Raji (cell line): Measurements from ENCODE around the gene CCDC184.

Source experiments
- POLR2A ChIP-seq: IDR thresholded peaks from 2 replicates; pipeline ENCODE4 v1.6.1; 2011; ENCODE audit warnings: low read depth, low read length, control low read depth; ENCODE audit not compliant: insufficient read depth

CCDC184 gene

DNA sequence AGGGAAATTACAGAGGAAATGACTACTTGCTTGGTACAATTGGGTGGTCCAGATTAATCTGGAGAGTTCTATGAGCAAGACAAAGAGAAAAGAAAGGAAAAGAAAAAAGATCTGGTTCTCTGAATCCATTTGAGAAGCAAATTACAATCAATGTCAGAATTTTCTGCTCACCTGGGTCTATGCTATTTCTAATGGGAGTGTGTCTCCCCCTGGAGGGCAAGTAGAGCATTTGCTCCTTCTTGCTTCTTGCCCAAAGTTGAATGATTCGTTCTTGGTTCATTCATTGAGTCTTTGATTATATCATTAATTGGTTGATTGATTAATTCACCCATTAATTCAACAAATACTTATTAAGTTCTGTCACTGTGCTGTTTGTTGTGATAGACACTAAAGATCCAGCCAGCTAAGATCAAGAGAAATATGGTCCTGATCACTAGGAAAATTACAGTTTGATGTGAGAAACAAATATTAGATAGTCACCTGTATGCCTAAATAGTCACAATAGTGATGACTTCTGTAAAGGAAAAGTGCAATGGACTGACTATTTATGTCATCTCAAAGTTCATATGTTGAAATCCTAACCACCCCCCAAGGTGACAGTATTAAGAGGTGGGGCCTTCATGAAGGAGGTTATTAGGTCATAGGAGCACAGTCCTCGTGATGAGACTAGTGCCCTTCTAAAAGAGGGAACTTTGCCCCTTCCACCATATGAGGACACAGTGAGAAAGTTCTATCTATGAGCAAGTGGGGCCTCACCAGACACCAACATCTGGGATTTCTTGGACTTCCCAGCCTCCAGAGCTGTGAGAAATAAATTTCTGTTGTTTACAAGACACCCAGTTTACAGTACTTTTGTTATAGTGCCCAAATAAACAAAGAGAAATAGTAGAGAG is 18.1 kb upstream of the CCDC184 start:
- no peak for TF ChIP-seq POLR2A

DNA sequence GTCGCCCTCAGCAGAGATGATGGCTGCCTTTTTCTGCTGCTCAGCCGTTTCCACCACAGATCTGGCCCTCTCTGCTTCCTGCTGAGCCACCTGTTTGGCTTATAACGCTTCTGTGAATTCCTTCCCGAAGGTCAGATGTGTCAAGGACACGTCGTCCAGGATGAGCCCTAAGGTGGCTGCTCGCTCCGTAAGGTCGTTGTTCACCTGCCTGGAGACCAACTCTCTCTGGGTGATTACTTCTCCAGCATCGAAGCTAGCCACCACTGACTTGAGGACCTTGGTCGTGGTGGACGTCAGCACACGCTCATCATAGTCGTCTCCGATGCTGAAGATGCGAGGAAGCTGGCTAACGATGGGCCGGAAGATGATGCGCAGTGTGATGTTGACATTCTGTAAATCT is 14.4 kb upstream of the CCDC184 start:
- TF ChIP-seq POLR2A = no peak

DNA sequence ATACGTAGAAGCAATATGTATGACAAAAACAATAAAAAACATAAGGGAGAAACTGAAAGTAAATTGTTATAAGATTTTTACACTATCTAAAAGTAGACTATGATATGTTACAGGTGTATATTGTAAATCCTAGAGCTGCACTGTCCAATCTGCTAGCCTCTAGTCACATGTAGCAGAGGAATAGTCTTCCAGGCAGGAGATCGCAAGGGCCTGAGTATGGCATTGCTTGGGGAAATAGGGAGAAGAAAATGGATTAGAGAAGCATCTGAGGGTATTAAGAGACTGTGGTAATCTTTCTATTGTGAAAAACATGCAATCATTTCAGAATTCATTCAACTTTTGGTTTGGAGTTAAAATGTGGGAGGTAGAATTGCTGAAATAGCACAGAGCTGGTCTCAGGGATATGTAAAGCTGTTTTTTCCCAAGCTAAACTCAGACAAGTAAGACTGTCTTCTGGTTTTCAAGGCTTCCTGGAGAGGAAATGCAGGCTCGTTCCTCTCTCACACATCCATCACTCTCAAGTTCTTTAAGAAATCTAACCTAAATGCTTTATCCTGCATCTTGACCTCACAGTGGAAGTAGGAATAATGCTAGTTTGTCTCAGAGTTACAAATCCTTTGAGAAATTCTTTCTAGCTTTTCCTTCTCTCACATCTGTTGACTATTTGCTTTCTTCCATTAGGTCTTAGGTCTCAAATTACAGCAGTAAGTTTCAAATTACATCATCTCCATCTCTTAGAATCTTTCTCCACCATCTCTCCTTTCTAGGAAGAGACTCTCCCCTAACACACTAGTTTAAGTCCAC is 7.6 kb upstream of the CCDC184 start:
- no peak for TF ChIP-seq POLR2A

DNA sequence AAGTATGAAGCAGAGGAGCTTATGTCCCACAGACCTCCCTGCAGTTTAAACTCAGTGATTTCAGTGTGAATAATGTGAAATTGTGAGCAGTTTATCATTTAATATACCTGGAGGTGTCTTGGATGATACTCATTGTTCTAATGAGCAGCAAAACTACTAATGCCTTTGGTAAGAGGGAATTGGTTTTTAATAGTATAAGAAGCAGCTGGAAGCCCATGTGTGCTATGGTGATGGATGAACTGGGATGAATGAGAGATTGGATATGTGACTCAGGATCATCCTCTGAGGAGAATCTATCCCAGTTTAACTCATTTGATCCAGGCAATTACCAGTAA is 7.1 kb upstream of the CCDC184 start:
- TF ChIP-seq POLR2A = no peak

DNA sequence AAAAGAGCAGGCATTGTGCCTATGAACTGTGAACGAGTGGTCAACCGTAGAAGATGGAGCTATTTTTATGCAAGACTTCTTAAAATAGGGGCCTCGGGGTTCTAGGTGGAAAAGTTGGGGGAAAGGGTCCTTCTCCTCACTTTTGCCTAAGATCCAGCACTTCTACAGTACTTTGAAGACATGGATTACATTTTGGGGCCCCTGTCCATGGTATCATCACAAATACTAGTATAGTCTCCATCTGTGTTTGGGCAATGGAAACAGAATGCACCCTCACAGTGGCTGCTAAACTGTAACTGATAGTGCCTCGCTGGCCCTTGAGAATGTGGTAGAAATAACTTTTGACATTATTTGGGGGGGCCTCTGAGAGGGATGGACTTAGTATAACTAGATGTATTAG is 5.5 kb upstream of the CCDC184 start:
- TF ChIP-seq POLR2A = no peak

DNA sequence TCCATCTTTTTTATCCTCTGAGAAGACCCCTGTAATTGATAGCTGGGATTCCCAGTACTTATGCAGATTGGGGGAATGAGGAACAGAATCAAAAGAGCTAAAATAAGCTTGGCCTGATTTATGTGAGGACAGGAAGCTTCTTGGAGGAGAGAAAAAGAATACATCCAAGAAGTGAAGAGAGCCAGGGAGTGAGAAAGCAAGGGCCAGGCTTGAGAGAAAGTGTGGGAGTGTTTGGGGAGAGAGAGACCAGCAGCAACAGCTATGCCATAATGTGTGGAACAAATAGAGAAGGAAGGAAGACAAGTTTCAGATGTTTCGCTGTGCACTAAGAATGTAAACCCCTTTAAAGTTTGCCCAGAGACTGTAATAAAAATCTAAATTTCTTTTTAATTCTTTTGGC is 4.0 kb upstream of the CCDC184 start:
- TF ChIP-seq POLR2A = no peak

DNA sequence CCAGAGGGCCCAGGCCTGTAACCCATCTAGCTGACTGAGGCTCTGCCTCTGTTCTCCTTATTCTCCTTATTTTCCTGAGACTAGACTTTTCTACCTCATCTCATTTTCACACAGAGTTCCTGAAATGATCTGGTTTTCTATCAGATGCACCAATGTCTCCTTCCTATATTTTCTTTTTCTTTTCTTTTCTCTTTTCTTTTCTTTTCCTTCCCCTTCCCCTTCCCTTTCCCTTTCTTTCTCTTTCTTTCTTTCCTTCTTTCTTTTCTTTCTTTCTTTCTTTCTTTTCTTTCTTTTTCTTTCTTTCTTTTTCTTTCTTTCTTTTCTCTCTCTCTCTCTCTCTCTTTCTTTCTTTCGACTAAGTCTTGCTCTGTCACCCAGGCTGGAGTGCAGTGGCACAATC is 3.0 kb upstream of the CCDC184 start:
- no peak for TF ChIP-seq POLR2A

DNA sequence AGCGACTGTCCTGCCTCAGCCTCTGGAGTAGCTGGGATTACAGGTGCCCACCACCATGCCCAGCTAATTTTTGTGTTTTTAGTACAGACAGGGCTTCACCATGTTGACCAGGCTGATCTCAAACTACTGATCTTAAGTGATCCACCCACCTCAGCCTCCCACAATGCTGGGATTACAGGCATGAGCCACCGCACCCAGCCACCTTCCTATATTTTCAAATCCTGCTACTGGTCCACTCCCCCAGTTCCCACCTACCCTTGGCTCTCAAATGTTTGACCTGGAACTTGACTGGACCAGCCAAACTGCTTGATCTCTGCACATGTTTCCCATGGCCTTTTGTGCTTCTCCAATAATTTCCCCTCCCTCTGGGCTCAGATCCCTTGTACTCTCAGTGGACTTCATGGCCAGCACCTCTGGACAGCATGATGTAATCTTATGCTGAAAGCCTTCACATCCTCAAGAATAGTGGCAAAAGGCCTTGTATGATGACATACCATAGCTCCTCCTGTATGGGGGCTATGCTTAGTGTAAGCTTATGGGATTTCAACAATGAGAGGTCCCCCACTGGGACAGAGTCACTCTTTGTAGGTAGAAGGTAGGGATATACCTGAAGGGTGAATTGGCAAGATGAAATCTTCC is 2.5 kb upstream of the CCDC184 start:
- no peak for TF ChIP-seq POLR2A

DNA sequence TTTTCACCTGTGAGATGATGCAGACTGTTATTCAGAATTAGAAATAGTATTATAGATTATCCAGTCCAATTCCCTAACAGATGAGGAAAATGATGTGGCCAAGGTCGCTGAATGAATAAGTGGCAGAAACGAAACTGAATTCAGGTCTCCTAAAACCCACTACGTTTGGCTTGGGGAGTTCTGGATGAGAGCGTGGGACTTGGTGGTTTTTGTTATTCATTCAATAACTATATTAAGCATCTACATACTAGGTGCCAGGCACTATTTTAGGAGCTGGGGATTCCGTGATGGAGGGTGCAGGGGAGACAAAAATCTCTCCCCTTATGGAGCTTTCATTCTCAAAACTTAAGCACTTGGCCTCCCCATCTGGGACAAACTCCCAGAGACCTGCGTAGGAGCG is 813 bp upstream of the CCDC184 start:
- no peak for TF ChIP-seq POLR2A

DNA sequence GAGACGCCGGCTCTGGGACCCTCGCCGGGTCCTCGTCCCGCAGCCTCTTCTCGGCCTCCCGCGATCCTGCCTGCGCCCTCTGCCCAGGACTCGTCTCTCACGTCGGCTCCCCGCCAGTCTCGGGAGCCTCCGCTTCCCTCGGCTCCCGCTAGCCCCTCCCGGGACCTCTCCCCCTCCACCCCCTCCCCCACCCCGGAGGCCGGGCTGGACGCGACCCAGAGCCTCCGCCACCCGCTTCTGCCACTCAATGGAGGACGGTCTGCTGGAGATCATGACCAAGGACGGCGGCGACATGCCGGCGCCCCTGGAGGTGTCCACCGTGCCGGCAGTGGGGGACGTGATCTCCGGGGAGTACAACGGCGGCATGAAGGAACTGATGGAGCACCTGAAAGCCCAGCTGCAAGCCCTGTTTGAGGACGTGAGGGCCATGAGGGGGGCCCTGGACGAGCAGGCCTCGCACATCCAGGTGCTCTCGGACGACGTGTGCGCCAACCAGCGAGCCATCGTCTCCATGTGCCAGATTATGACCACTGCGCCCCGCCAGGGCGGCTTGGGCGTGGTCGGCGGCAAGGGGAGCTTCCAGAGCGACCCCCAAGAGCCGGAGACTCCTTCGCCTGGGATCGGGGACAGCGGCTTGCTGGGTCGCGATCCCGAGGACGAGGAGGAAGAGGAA is 568 bp downstream of the CCDC184 start:
- no peak for TF ChIP-seq POLR2A

DNA sequence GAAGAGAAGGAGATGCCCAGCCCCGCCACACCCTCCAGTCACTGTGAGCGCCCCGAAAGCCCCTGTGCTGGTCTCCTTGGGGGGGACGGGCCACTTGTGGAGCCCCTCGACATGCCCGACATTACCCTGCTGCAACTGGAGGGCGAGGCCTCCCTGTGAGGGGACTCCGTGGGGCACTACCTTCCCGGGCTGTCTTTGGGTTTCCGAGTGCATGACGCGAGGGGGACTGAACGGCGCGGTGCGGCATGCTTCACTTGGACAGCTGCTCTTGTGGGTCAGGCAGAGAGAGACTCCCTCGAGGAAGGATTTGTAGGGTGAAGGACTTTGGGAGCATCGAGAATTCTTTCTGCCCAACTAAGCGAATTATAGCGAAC is 1.1 kb downstream of the CCDC184 start:
- no peak for TF ChIP-seq POLR2A

DNA sequence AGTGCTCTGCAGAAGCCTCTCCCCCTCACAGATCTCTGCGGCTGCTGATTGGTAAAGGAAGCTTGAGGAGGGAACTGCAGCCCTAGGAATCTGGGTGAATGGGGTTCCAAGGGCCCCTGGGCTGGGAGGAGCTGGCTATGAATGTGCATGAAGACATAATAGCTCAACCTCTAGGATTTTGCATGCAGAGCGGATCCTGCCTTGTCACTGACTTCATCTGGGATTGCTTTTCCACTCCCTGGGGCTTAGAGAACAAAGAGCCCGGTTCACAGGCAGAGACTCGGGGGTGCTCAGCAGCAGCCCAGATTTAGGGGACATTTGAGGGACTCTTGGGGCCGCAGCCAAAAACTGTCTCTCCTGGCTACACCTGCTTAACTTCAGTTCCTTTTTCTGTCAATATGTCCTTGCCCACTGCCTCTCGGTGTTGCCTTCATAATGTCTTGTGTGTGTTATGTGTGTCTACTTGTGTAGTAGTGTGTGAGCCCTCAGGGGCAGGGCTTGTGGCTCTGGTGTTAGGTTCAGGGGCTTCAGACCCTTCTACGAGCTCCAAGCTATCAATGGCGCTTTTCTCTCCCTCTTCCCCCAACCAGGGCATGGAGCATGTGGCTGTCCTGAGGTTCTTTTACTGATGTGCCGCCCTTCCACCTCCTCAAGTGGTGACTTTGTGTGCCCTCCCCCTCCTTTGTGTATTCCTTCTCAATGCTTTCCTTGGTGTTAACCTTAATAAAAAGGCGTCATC is 1.9 kb downstream of the CCDC184 start:
- no peak for TF ChIP-seq POLR2A

DNA sequence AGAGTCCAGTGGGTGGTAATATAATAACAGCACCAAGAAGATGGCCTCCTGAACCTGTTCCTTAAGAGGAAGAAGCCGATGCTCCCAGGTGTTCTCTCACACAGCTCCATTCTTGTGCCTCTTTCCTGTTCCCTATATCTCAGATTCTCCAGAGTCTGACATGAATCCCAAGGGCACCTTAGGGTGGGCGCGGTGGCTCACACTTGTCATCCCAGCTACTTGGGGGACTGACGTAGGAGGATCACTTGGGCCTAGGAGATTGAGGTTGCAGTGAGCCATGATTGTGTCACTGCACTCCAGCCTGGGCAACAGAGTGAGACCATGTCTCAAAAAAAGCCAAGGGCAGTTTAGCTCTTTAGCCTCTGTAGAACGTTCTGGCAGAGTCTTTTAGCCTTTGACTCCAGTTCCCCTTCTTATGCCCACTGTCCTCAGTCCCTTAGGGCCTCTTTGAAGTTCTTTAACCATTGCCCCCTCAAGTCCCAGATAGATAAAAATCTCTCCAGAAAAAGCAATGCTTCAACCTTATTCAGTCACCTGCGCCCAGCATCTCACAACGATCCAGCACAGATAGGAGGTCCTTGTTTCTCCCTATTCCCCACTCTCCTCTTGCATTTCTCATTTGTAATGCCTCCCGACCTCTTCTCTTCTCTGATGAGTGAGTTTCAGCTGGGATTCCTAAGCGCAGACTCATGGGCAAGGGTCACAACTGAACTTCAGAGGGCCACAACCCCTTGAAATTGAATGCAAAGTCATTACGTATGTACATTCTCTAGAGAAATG is 4.7 kb downstream of the CCDC184 start:
- no peak for TF ChIP-seq POLR2A
